Left ventricle myocardium inferior (tissue), 1 donor: ENCODE data around the gene ENKUR. TPM values are rescaled to one million over a fixed set of nuclear protein-coding genes. Genes with fewer than 3 reads are reported as not detected.

Experiments used
- DNase-seq: peaks from one replicate; pipeline ENCODE4 v3.0.0-alpha.2; 2020
- H3K27ac ChIP-seq: fragments of 200-600 bp; replicated peaks from 2 replicates; pipeline ENCODE4 v1.8.0; 2021
- H3K27me3 ChIP-seq: fragments of 200-600 bp; 2 replicates; pipeline ENCODE4 v1.8.0; 2021; ENCODE audit warnings: low read depth
- H3K36me3 ChIP-seq: fragments of 200-600 bp; 2 replicates; pipeline ENCODE4 v1.8.0; 2021
- H3K4me1 ChIP-seq: fragments of 200-600 bp; 2 replicates; pipeline ENCODE4 v1.8.0; 2021
- H3K4me3 ChIP-seq: fragments of 200-600 bp; 2 replicates; pipeline ENCODE4 v1.8.0; 2021; ENCODE audit warnings: mild to moderate bottlenecking, moderate library complexity
- H3K9me3 ChIP-seq: fragments of 200-600 bp; replicated peaks from 2 replicates; pipeline ENCODE4 v1.8.0; 2021
- intact Hi-C: fragments of 100-400 bp; cut with micrococcal nuclease; formaldehyde crosslinking; loops from one replicate; pipeline ENCODE4 v1.11.0; 2022
- total RNA-seq: library from RNA; stranded (reverse); fragmentation: NEBNext Ultra II Directional; extraction: Animal tissue kit (Norgen Biotek cat#: 25700); gene quantifications from one replicate; pipeline ENCODE4 v1.2.1, GENCODE V29; 2021
- TF ChIP-seq, protein P1 (sequence below): fragments of 200-600 bp; IDR thresholded peaks from 2 replicates; pipeline ENCODE4 v1.8.0; 2021; ENCODE audit warnings: antibody characterized with exemption, mild to moderate bottlenecking, borderline replicate concordance
- donor health status: DM: no; HTN: yes; CAD: no; lungs with severe emphysema.

The ENKUR gene
- total RNA-seq, 1 donor from 2014 or later: not detected

DNA sequence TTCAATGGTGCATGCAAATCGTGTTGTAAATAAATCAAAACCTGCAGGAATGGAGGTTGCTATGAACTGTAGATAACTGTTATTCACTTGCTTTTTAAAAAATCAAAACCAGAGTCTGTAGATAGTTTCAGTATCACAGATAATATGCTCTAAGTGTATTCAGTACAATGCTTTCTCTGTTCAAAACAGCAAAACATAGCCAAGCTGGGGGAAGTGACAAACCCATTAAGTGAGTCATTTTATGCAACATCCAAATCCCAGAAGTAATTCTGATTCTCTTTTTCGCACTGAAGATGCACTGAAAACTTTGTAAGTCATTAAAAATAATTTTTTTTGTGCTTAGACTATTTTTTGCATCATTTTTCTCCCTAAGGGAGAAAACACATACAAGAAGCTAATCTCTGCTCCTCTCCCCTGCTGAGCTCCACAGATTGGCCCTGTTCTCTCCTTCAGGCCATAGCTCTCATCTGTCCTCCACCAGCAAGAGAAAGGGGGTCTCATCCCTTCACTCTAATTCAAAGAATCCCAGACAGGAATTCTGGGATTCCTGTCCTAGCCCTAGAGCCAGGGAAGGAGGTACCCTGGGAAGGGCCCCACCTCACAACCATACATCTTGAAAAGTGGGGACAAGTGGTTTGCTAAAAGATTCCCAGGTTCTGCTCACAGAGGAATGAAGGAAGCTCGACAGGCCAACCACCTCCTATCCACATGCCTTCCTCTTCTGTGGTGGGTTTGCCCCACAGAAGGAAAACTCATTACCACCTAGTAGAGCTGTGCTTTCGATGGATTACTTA lies 68.5 kb downstream of the ENKUR start:
- H3K4me3 ChIP-seq: no peak overlapping the region
- H3K9me3 ChIP-seq: no peaks in the 10 kb centered on the region
- H3K36me3 ChIP-seq: no peaks in the 10 kb centered on the region
- H3K27me3 ChIP-seq: no peaks in the 10 kb centered on the region
- DNase-seq: no peak
- TF ChIP-seq, protein P1, sequence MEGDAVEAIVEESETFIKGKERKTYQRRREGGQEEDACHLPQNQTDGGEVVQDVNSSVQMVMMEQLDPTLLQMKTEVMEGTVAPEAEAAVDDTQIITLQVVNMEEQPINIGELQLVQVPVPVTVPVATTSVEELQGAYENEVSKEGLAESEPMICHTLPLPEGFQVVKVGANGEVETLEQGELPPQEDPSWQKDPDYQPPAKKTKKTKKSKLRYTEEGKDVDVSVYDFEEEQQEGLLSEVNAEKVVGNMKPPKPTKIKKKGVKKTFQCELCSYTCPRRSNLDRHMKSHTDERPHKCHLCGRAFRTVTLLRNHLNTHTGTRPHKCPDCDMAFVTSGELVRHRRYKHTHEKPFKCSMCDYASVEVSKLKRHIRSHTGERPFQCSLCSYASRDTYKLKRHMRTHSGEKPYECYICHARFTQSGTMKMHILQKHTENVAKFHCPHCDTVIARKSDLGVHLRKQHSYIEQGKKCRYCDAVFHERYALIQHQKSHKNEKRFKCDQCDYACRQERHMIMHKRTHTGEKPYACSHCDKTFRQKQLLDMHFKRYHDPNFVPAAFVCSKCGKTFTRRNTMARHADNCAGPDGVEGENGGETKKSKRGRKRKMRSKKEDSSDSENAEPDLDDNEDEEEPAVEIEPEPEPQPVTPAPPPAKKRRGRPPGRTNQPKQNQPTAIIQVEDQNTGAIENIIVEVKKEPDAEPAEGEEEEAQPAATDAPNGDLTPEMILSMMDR: no peak
- intact Hi-C loops: no loop called here
- H3K27ac ChIP-seq: peak overlapping the region; percentile 75
- peaks cover 36% of the 10 kb centered on the region for H3K4me1 ChIP-seq

DNA sequence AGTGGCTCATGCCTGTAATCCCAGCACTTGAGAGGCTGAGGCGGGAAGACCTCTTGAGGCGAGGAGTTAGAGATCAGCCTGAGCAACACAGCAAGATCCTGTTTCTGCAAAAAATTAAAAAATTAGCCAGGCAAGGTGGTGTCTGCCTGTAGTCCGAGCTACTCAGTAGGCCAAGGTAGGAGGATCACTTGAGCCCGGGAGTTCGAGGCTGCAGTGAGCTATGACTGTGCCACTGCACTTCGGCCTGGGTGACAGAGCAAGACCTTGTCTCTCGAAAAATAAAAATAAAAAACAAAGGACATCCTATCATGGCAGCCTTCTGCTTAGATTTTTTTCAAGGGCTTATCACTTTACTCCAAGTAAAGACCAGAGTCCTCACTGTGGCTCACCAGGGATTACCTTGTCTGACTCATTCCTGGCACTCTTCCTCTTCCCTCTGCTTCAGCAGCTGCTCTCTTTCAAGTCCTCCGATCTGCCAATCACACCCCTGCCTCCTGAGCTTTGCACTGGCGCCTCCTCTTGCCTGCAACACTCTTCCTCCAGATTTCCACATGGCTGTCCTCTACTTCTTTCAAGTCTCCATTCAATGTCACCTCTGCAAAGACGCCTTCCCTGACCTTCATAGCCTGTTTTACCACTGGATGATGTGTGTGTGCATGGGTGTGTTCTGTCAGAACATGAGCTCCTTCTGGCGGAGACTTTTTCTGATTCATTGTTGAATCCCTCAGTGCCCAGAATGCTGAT lies 71.3 kb downstream of the ENKUR start:
- H3K4me3 ChIP-seq: no peak overlapping the region
- H3K27me3 ChIP-seq: no peaks in the 10 kb centered on the region
- no peak for DNase-seq
- H3K36me3 ChIP-seq: no peaks in the 10 kb centered on the region
- intact Hi-C loops: no loop called here
- no peak overlapping the region for H3K27ac ChIP-seq
- TF ChIP-seq, protein P1: no peak
- H3K4me1 ChIP-seq: peaks cover 19% of the 10 kb centered on the region
- H3K9me3 ChIP-seq: no peaks in the 10 kb centered on the region

DNA sequence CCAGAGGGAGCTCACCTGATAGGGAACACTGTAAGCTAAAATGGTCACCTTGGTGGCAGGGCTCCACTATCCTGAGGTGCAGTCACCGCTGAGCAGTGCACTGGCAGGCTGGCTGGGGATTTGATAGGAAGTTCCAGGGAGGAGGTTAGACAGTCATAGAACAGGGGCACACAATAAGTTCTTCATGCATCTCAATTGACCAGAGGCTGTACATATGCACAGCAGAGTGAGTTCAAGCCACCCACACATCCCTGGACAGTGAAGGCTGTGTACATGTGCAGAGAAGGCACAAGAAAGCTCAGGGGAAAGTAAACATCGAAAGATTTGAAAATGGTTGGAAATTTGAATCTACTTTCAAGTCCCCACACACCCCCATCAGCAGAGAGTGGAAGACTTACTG lies 77.4 kb downstream of the ENKUR start:
- no peak for DNase-seq
- Histone ChIP-seq H3K4me1 (no peaks in the 10 kb centered on the region), H3K36me3 (no peaks in the 10 kb centered on the region), H3K27me3 (no peaks in the 10 kb centered on the region), H3K4me3 (no peak overlapping the region), H3K27ac (no peak overlapping the region), H3K9me3 (no peaks in the 10 kb centered on the region)
- TF ChIP-seq, protein P1: no peak
- intact Hi-C loops: no loop called here

DNA sequence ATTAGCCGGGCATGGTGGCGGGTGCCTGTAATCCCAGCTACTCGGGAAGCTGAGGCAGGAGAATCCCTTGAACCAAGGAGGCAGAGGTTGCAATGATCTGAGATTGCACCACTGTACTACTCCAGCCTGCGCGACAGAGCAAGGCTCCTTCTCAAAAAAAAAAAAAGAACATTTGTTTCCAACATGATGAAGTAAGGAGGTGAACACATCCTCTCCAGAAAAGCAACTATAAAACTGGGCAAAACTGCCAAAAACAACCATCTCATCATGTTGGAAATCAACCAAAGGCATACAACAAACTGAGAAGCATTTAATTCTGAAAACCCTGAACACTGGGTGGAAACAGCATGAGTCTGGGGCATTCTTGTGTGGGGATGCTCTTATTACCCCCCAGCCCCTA lies 77.9 kb downstream of the ENKUR start:
- intact Hi-C loops: no loop called here
- no peak for DNase-seq

DNA sequence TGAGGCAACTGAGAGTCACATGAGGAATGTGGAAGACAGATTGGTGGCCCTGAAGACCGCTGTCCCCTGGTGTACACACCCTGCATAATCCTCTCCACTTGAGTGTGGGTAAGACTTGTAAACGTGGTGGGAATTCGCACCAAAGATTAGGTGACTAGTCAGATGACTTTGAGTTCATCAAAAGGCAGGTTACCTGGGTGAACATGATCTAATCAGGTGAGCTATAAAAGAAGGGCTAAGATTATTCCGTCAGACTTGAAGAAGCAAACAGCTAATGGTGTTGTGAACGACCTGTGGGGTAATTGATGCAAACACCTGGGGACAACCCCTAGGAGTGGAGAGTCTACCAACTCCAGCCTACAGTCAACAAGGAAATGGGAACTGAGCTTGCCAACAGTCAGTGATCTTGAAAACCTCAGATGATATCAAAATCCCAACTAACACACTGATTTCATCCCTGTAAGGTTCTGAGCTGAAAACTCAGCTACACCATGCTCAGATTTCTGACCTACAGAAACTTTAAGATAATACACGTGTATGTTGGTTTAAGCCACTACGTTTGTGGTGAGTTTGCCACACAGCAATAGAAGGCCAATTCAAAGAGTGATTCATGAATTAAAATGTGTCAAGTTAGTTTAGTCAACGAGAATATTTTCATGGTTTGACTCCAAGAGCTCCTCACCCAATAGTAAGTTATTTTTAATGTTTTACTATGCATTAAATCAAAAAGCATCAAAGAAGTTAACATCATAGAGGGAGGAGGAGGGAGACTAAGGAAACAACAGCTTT lies 80.3 kb downstream of the ENKUR start:
- intact Hi-C loops: no loop called here
- DNase-seq: no peak
- TF ChIP-seq, protein P1: no peak

More for the DNA sequence above, 77.9 kb downstream of the ENKUR start:
- H3K4me1 ChIP-seq: no peaks in the 10 kb centered on the region
- no peak overlapping the region for H3K27ac ChIP-seq
- H3K9me3 ChIP-seq: no peaks in the 10 kb centered on the region
- TF ChIP-seq, protein P1: no peak
- H3K36me3 ChIP-seq: no peaks in the 10 kb centered on the region
- H3K4me3 ChIP-seq: no peak overlapping the region
- no peaks in the 10 kb centered on the region for H3K27me3 ChIP-seq

More for the DNA sequence above, 80.3 kb downstream of the ENKUR start:
- H3K27me3 ChIP-seq: no peaks in the 10 kb centered on the region
- no peak overlapping the region for H3K27ac ChIP-seq
- H3K9me3 ChIP-seq: no peaks in the 10 kb centered on the region
- no peak overlapping the region for H3K4me3 ChIP-seq
- H3K4me1 ChIP-seq: no peaks in the 10 kb centered on the region
- H3K36me3 ChIP-seq: no peaks in the 10 kb centered on the region
